ENCODE measurements around the gene CDH5. TPM values are rescaled to one million over a fixed set of nuclear protein-coding genes. Genes with fewer than 3 reads are reported as not detected.
A peak's percentile ranks its signal among the peaks of the same experiment; 100 is the strongest.

Gene CDH5
- total RNA-seq, 6 experiments from 2014 or later, result 9.0 to 25.7 (median 15.4) TPM

- H3K4me1 ChIP-seq, result no peaks in the 10 kb centered on the region
- peak; percentile 40 to 63 (median 62) for ATAC-seq
- 64% methylated on average over 8 of the region's 10 CpGs for WGBS (ENCODE audit: insufficient coverage, low coverage, low lambda C conversion rate, missing lambda C conversion rate)
- intact Hi-C loops (cut with DNase I), result no loop called here
- H3K4me3 ChIP-seq, result no peak overlapping the region
- no peaks in the 10 kb centered on the region for H3K9me3 ChIP-seq
- H3K27me3 ChIP-seq, result no peaks in the 10 kb centered on the region
- peak in 1 of 3 donors; percentile 28 for DNase-seq
- H3K27ac ChIP-seq, result peak overlapping the region in 2 of 3 donors; percentile 4 to 29
- no peak for TF ChIP-seq POLR2A (IDR thresholded peaks at IDR 0.05)
- TF ChIP-seq, protein P1, sequence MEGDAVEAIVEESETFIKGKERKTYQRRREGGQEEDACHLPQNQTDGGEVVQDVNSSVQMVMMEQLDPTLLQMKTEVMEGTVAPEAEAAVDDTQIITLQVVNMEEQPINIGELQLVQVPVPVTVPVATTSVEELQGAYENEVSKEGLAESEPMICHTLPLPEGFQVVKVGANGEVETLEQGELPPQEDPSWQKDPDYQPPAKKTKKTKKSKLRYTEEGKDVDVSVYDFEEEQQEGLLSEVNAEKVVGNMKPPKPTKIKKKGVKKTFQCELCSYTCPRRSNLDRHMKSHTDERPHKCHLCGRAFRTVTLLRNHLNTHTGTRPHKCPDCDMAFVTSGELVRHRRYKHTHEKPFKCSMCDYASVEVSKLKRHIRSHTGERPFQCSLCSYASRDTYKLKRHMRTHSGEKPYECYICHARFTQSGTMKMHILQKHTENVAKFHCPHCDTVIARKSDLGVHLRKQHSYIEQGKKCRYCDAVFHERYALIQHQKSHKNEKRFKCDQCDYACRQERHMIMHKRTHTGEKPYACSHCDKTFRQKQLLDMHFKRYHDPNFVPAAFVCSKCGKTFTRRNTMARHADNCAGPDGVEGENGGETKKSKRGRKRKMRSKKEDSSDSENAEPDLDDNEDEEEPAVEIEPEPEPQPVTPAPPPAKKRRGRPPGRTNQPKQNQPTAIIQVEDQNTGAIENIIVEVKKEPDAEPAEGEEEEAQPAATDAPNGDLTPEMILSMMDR (IDR thresholded peaks at IDR 0.05), result no peak
- no peaks in the 10 kb centered on the region for H3K36me3 ChIP-seq
Observed at GRCh38 chr16:66376577-66377305, 10.2 kb downstream of the CDH5 start.

DNA sequence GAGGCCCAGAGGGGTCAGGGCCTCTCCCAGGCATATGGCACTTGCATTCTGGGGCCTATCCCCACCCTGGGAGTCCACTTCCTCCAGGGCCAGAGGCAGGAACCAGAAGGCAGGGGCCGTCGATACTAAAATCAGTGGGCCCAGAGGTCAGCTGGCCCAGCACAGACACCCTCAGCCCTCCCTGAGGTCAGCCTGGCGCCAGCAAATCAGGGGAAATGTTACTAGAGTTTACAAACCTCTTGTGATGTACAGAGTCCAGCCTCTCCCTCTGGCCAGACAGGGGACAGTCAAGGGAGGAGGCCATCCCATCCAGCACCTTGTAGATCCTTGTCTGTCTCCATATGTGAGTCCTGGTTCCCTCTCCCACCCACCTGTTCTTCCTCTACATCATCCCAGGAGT, 10.8 kb downstream of the CDH5 start:
- Histone ChIP-seq H3K9me3 (no peaks in the 10 kb centered on the region), H3K36me3 (no peaks in the 10 kb centered on the region), H3K4me1 (no peaks in the 10 kb centered on the region), H3K27me3 (no peaks in the 10 kb centered on the region), H3K4me3 (no peak overlapping the region), H3K27ac (peak overlapping the region in 2 of 3 donors; percentile 4 to 29)
- no CpG with 5 or more reads among the region's 3 CpGs for WGBS (ENCODE audit: insufficient coverage, low coverage, low lambda C conversion rate, missing lambda C conversion rate)
- TF ChIP-seq, protein P1 (IDR thresholded peaks at IDR 0.05), result no peak
- no peak for TF ChIP-seq POLR2A (IDR thresholded peaks at IDR 0.05)
- intact Hi-C loops (cut with DNase I), result no loop called here
- ATAC-seq (peak; percentile 26 to 74 (median 52)), DNase-seq (peak in 1 of 3 donors; percentile 14)

- no peak overlapping the region for H3K27ac ChIP-seq
- no peaks in the 10 kb centered on the region for H3K36me3 ChIP-seq
- DNase-seq (peak in 1 of 3 donors; percentile 10), ATAC-seq (no peak)
- intact Hi-C loops (cut with DNase I), result no loop called here
- no peaks in the 10 kb centered on the region for H3K4me1 ChIP-seq
- WGBS (ENCODE audit: insufficient coverage, low coverage, low lambda C conversion rate, missing lambda C conversion rate), result 63% methylated on average over 18 of the region's 18 CpGs
- H3K4me3 ChIP-seq, result no peak overlapping the region
- TF ChIP-seq, protein P1 (IDR thresholded peaks at IDR 0.05), result no peak
- no peak for TF ChIP-seq POLR2A (IDR thresholded peaks at IDR 0.05)
- no peaks in the 10 kb centered on the region for H3K9me3 ChIP-seq
- H3K27me3 ChIP-seq, result no peaks in the 10 kb centered on the region
Observed at GRCh38 chr16:66378741-66379570, 12.5 kb downstream of the CDH5 start.

DNA sequence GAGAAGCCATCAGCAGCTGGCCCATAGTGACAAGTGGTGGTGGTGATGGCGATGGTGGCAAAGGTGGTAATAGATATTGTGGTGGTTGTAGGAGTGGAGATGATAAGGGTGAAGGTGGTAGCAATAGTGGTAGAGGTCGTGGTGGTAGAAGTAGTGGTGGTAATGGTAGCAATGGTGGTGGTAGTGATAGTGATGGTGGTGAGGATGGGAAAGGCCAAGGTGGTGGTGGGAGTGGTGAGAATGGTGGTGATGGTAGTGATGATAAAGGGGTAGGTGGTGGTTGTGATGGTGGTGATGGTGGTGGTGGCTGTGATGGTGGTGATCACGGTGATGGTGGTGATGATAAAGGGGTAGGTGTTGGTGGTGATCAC, 13.1 kb downstream of the CDH5 start:
- no peaks in the 10 kb centered on the region for H3K4me1 ChIP-seq
- WGBS (ENCODE audit: insufficient coverage, low coverage, low lambda C conversion rate, missing lambda C conversion rate), result 75% methylated on average over 3 of the region's 3 CpGs
- no peak for ATAC-seq
- H3K9me3 ChIP-seq, result no peaks in the 10 kb centered on the region
- no peaks in the 10 kb centered on the region for H3K36me3 ChIP-seq
- DNase-seq, result no peak
- no peak overlapping the region for H3K4me3 ChIP-seq
- intact Hi-C loops (cut with DNase I), result no loop called here
- TF ChIP-seq POLR2A (IDR thresholded peaks at IDR 0.05), result no peak
- TF ChIP-seq, protein P1 (IDR thresholded peaks at IDR 0.05), result no peak
- no peak overlapping the region for H3K27ac ChIP-seq
- H3K27me3 ChIP-seq, result no peaks in the 10 kb centered on the region
